Effector memory CD8-positive, alpha-beta T cell (primary cell): ENCODE measurements around the gene RRP12.
A peak's percentile ranks its signal among the peaks of the same experiment; 100 is the strongest.
"Not testable (repeated sequence)": the region's sequence is repeated elsewhere in the genome, so short reads cannot be mapped to it uniquely, and the experiment has no call there.

Source experiments
- ATAC-seq: fragments of 150-1000 bp; cut with Tn5 transposase; replicated peaks from 2 replicates; pipeline ENCODE4 v1.10.0; 2021; ENCODE audit warnings: mild to moderate bottlenecking, moderate library complexity
- DNase-seq, 3 experiments: peaks; one replicate each; pipeline ENCODE4 v3.0.0; 2021
- H3K27ac Mint-ChIP-seq, 2 donors: one replicate each; pipeline ENCODE4 v1.8.0; 2022; ENCODE audit warnings: mild to moderate bottlenecking in 2 of 2, mixed read lengths in 2 of 2, moderate library complexity in 2 of 2
- H3K27me3 Mint-ChIP-seq, 2 donors: one replicate each; pipeline ENCODE4 v1.8.0; 2022; ENCODE audit warnings: mixed read lengths in 2 of 2
- H3K36me3 Mint-ChIP-seq: one replicate; pipeline ENCODE4 v1.8.0; 2022; ENCODE audit warnings: mild to moderate bottlenecking, moderate library complexity, mixed read lengths; ENCODE audit not compliant: insufficient read depth
- H3K4me1 Mint-ChIP-seq, 2 donors: one replicate each; pipeline ENCODE4 v1.8.0; 2022; ENCODE audit warnings: low read depth in 2 of 2, mixed read lengths in 2 of 2
- H3K4me3 Mint-ChIP-seq, 2 donors: one replicate each; pipeline ENCODE4 v1.8.0; 2022; ENCODE audit warnings: mild to moderate bottlenecking in 2 of 2, mixed read lengths in 2 of 2, moderate library complexity in 2 of 2
- H3K9me3 Mint-ChIP-seq, 2 donors: one replicate each; pipeline ENCODE4 v1.8.0; 2022; ENCODE audit warnings: mixed read lengths in 2 of 2

RRP12 gene

GRCh38 chr10:97425964-97426775 is 25.0 kb upstream of the RRP12 start, which contains the start of gene PGAM1:
TSS of gene PGAM1 (plus strand) at chr10:97426191. CDS start at chr10:97426308, 117 bp downstream.
- peak; percentile 89 to 95 (median 91) for DNase-seq

GRCh38 chr10:97423757-97424098 is 22.6 kb upstream of the RRP12 start:
- not testable (repeated sequence) for H3K9me3 Mint-ChIP-seq, DNase-seq, ATAC-seq, H3K27me3 Mint-ChIP-seq, H3K27ac Mint-ChIP-seq, H3K4me3 Mint-ChIP-seq
- Mint-ChIP-seq H3K4me1 (peaks cover 29% of the 10 kb centered on the region in 2 donors), H3K36me3 (peaks cover 26% of the 10 kb centered on the region)

More at GRCh38 chr10:97425964-97426775, 25.0 kb upstream of the RRP12 start, which contains the start of gene PGAM1:
- Mint-ChIP-seq H3K4me3 (peak within 1 kb of the TSS; percentile 87 to 93), H3K27ac (peak within 1 kb of the TSS; percentile 93 to 98), H3K4me1 (peaks cover 27 to 28% of the 10 kb centered on the region in 2 donors), H3K9me3 (no peaks in the 10 kb centered on the region), H3K27me3 (no peaks in the 10 kb centered on the region), H3K36me3 (peaks cover 45% of the 10 kb centered on the region)
- peak; percentile 85 for ATAC-seq

- no peak for ATAC-seq
- Mint-ChIP-seq H3K9me3 (no peaks in the 10 kb centered on the region), H3K27me3 (no peaks in the 10 kb centered on the region), H3K36me3 (peaks cover 10% of the 10 kb centered on the region), H3K4me3 (peak overlapping the region in 1 of 2 donors; percentile 14), H3K4me1 (peaks cover 36 to 39% of the 10 kb centered on the region in 2 donors), H3K27ac (peak overlapping the region in 1 of 2 donors; percentile 93)
- DNase-seq = no peak
Observed at GRCh38 chr10:97416565-97416964, 15.4 kb upstream of the RRP12 start.

- H3K4me3 Mint-ChIP-seq = peak overlapping the region; percentile 1 to 13
- peak overlapping the region; percentile 2 to 88 for H3K27ac Mint-ChIP-seq
- ATAC-seq (no peak), DNase-seq (no peak)
- peaks cover 22 to 30% of the 10 kb centered on the region in 2 donors for H3K4me1 Mint-ChIP-seq
- peaks cover 7% of the 10 kb centered on the region for H3K36me3 Mint-ChIP-seq
- no peaks in the 10 kb centered on the region for H3K27me3 Mint-ChIP-seq
- no peaks in the 10 kb centered on the region for H3K9me3 Mint-ChIP-seq
Observed at GRCh38 chr10:97412891-97413304, 11.8 kb upstream of the RRP12 start.

GRCh38 chr10:97411406-97411805 is 10.3 kb upstream of the RRP12 start:
- no peak for DNase-seq
- Mint-ChIP-seq H3K36me3 (peaks cover 7% of the 10 kb centered on the region), H3K27ac (no peak overlapping the region), H3K4me1 (peaks cover 21 to 33% of the 10 kb centered on the region in 2 donors), H3K9me3 (no peaks in the 10 kb centered on the region), H3K4me3 (no peak overlapping the region), H3K27me3 (no peaks in the 10 kb centered on the region)
- no peak for ATAC-seq

GRCh38 chr10:97408496-97408992 is 7.4 kb upstream of the RRP12 start:
- peak overlapping the region in 1 of 2 donors; percentile 54 for H3K27ac Mint-ChIP-seq

GRCh38 chr10:97407952-97408248 is 6.8 kb upstream of the RRP12 start:
- Mint-ChIP-seq H3K4me3 (peak overlapping the region in 1 of 2 donors; percentile 59), H3K27ac (peak overlapping the region in 1 of 2 donors; percentile 54), H3K36me3 (no peaks in the 10 kb centered on the region), H3K9me3 (no peaks in the 10 kb centered on the region), H3K27me3 (no peaks in the 10 kb centered on the region), H3K4me1 (peaks cover 7 to 9% of the 10 kb centered on the region in 2 donors)
- DNase-seq (no peak), ATAC-seq (no peak)

More at GRCh38 chr10:97408496-97408992, 7.4 kb upstream of the RRP12 start:
- H3K4me3 Mint-ChIP-seq = no peak overlapping the region
- peaks cover 11 to 13% of the 10 kb centered on the region in 2 donors for H3K4me1 Mint-ChIP-seq
- no peak for ATAC-seq
- no peak for DNase-seq
- peaks cover 1% of the 10 kb centered on the region for H3K36me3 Mint-ChIP-seq
- no peaks in the 10 kb centered on the region for H3K27me3 Mint-ChIP-seq
- H3K9me3 Mint-ChIP-seq = no peaks in the 10 kb centered on the region

- H3K4me1 Mint-ChIP-seq = peaks cover 4 to 7% of the 10 kb centered on the region in 2 donors
- no peaks in the 10 kb centered on the region for H3K9me3 Mint-ChIP-seq
- H3K27me3 Mint-ChIP-seq = no peaks in the 10 kb centered on the region
- peak; percentile 49 to 63 (median 58) for DNase-seq
- peak overlapping the region in 1 of 2 donors; percentile 19 for H3K27ac Mint-ChIP-seq
- peak; percentile 97 for ATAC-seq
- H3K4me3 Mint-ChIP-seq = peak overlapping the region; percentile 51 to 59
- no peaks in the 10 kb centered on the region for H3K36me3 Mint-ChIP-seq
Observed at GRCh38 chr10:97407211-97407951, 6.2 kb upstream of the RRP12 start.

GRCh38 chr10:97406483-97406882 is 5.3 kb upstream of the RRP12 start:
- ATAC-seq, H3K27me3 Mint-ChIP-seq, H3K9me3 Mint-ChIP-seq, H3K36me3 Mint-ChIP-seq, H3K4me1 Mint-ChIP-seq, H3K4me3 Mint-ChIP-seq, DNase-seq, H3K27ac Mint-ChIP-seq: not testable (repeated sequence)

GRCh38 chr10:97406064-97406463 is 4.9 kb upstream of the RRP12 start:
- peaks cover 9 to 12% of the 10 kb centered on the region in 2 donors for H3K4me1 Mint-ChIP-seq
- no peaks in the 10 kb centered on the region for H3K9me3 Mint-ChIP-seq
- no peak for DNase-seq

GRCh38 chr10:97404044-97404443 is 2.9 kb upstream of the RRP12 start:
- Mint-ChIP-seq H3K4me3 (no peak overlapping the region), H3K36me3 (peaks cover 21% of the 10 kb centered on the region), H3K27me3 (no peaks in the 10 kb centered on the region), H3K27ac (no peak overlapping the region), H3K9me3 (no peaks in the 10 kb centered on the region), H3K4me1 (peaks cover 15% of the 10 kb centered on the region in 2 donors)
- no peak for DNase-seq
- no peak for ATAC-seq

More at GRCh38 chr10:97406064-97406463, 4.9 kb upstream of the RRP12 start:
- no peak overlapping the region for H3K4me3 Mint-ChIP-seq
- peaks cover 6% of the 10 kb centered on the region for H3K36me3 Mint-ChIP-seq
- H3K27me3 Mint-ChIP-seq = no peaks in the 10 kb centered on the region
- no peak for ATAC-seq
- H3K27ac Mint-ChIP-seq = peak overlapping the region in 1 of 2 donors; percentile 60

GRCh38 chr10:97401455-97401919 is 347 bp upstream of the RRP12 start:
- DNase-seq = no peak
- no peak for ATAC-seq
- H3K4me3 Mint-ChIP-seq = peak overlapping the region; percentile 96 to 98
- H3K9me3 Mint-ChIP-seq = no peaks in the 10 kb centered on the region
- no peaks in the 10 kb centered on the region for H3K27me3 Mint-ChIP-seq
- peaks cover 39% of the 10 kb centered on the region for H3K36me3 Mint-ChIP-seq
- H3K27ac Mint-ChIP-seq = peak overlapping the region; percentile 98 to 99
- H3K4me1 Mint-ChIP-seq = peaks cover 9 to 11% of the 10 kb centered on the region in 2 donors

GRCh38 chr10:97399843-97400545 is 1.1 kb downstream of the RRP12 start:
- peaks cover 54% of the 10 kb centered on the region for H3K36me3 Mint-ChIP-seq
- H3K27ac Mint-ChIP-seq = peak overlapping the region; percentile 98 to 99
- H3K27me3 Mint-ChIP-seq = no peaks in the 10 kb centered on the region
- peaks cover 9 to 11% of the 10 kb centered on the region in 2 donors for H3K4me1 Mint-ChIP-seq
- no peak for DNase-seq
- no peaks in the 10 kb centered on the region for H3K9me3 Mint-ChIP-seq
- H3K4me3 Mint-ChIP-seq = peak overlapping the region; percentile 96 to 98
- ATAC-seq = no peak
